ENCODE measurements around the gene LAMC2. TPM values are rescaled to one million over a fixed set of nuclear protein-coding genes. Genes with fewer than 3 reads are reported as not detected.

The LAMC2 gene
- total and polyA plus RNA-seq, 9 donors = 0.47 to 33.7 (median 2.9) TPM

- Histone ChIP-seq H3K4me3 (no peak overlapping the region), H3K27ac (no peak overlapping the region), H3K4me1 (ENCODE audit: insufficient read depth) (peaks cover 1% of the 10 kb centered on the region), H3K9me3 (no peaks in the 10 kb centered on the region), H3K27me3 (no peaks in the 10 kb centered on the region), H3K36me3 (no peaks in the 10 kb centered on the region)
- TF ChIP-seq POLR2A (IDR thresholded peaks at IDR 0.05) (no peak), EP300 (IDR thresholded peaks at IDR 0.05) (no peak)
- TF ChIP-seq, protein P1, sequence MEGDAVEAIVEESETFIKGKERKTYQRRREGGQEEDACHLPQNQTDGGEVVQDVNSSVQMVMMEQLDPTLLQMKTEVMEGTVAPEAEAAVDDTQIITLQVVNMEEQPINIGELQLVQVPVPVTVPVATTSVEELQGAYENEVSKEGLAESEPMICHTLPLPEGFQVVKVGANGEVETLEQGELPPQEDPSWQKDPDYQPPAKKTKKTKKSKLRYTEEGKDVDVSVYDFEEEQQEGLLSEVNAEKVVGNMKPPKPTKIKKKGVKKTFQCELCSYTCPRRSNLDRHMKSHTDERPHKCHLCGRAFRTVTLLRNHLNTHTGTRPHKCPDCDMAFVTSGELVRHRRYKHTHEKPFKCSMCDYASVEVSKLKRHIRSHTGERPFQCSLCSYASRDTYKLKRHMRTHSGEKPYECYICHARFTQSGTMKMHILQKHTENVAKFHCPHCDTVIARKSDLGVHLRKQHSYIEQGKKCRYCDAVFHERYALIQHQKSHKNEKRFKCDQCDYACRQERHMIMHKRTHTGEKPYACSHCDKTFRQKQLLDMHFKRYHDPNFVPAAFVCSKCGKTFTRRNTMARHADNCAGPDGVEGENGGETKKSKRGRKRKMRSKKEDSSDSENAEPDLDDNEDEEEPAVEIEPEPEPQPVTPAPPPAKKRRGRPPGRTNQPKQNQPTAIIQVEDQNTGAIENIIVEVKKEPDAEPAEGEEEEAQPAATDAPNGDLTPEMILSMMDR (IDR thresholded peaks at IDR 0.05) = no peak
- no peak for DNase-seq
- 88 to 92% (median 90%) methylated on average over 3 of the region's 3 CpGs for WGBS, 3 donors
- intact Hi-C loops (cut with DNase I) = loop anchor here in 1 of 4 donors (10.0 kb wide), 1 partner anchor 350 kb away; no protein-coding TSS in a partner anchor
Observed at GRCh38 chr1:183274836-183275235, 88.8 kb downstream of the LAMC2 start.

DNA sequence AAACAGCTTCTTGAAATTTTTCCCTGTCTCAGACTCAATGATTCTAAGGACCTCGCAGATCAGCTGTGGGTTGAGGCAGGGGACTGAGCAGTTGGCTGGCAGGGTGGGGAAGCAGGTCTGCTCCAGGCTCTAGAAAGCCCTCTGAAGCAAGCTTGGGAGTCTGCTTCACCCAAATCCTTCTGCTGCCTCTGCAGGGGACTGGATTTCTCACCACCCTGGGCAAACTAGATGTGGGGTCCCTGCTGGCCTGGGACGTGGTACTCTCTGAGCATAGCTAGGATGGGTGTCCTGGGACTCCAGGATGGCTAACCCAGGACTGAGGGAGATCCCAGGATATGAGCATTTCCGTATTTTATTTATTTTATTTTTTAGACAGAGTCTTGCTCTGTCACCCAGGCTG, 89.3 kb downstream of the LAMC2 start:
- Histone ChIP-seq H3K36me3 (no peaks in the 10 kb centered on the region), H3K4me1 (ENCODE audit: insufficient read depth) (peaks cover 1% of the 10 kb centered on the region), H3K9me3 (no peaks in the 10 kb centered on the region), H3K4me3 (no peak overlapping the region), H3K27me3 (no peaks in the 10 kb centered on the region), H3K27ac (no peak overlapping the region)
- intact Hi-C loops (cut with DNase I) = loop anchor here in 1 of 4 donors (10.0 kb wide), 1 partner anchor 349 kb away; no protein-coding TSS in a partner anchor
- WGBS, 3 donors = 92 to 98% (median 92%) methylated on average over 3 of the region's 3 CpGs
- no peak for TF ChIP-seq EP300 (IDR thresholded peaks at IDR 0.05)
- TF ChIP-seq POLR2A (IDR thresholded peaks at IDR 0.05) = no peak
- TF ChIP-seq, protein P1 (IDR thresholded peaks at IDR 0.05) = no peak
- no peak for DNase-seq

DNA sequence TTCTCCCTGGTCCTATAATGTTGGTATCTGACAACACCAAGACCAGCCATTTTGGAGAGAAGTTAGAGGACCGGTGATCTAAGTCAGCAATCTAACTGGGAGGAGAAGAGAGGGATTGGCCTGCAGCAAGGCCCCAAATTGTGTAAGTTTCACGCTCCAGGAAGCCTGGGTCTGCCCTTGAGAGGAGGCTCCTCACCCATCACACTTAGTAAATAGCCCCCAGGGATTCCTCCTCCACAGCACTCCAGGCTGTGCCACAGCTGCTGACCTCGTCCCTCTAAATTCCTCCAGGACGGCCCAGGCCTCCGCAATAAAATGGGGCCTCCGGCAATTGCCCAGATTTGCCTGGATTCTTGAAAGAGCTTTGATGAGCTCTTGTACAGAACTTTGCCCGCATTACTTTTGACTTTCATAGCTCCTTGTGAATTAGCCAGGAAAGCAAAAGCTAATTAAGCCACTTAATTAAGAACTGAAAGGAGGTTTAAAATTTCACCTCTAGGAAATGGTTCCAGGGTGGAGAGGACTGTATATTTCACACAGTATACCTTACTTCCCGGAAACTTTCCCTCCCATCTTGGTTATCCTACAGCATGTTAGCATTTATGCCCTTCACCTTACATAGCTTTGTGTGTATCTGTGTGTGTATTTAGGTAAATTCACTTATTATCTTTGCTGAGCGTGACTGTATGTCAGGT, 90.5 kb downstream of the LAMC2 start:
- WGBS, 3 donors = 86 to 93% (median 87%) methylated on average over 9 of the region's 9 CpGs
- intact Hi-C loops (cut with DNase I) = loop anchor here in 1 of 4 donors (10.0 kb wide), 1 partner anchor 348 kb away; no protein-coding TSS in a partner anchor
- no peaks in the 10 kb centered on the region for H3K36me3 ChIP-seq
- H3K27me3 ChIP-seq = no peaks in the 10 kb centered on the region
- no peak overlapping the region for H3K4me3 ChIP-seq
- no peaks in the 10 kb centered on the region for H3K9me3 ChIP-seq
- no peak for TF ChIP-seq POLR2A (IDR thresholded peaks at IDR 0.05)
- TF ChIP-seq, protein P1 (IDR thresholded peaks at IDR 0.05) = no peak
- TF ChIP-seq EP300 (IDR thresholded peaks at IDR 0.05) = no peak
- H3K27ac ChIP-seq = no peak overlapping the region
- H3K4me1 ChIP-seq (ENCODE audit: insufficient read depth) = no peaks in the 10 kb centered on the region
- no peak for DNase-seq

DNA sequence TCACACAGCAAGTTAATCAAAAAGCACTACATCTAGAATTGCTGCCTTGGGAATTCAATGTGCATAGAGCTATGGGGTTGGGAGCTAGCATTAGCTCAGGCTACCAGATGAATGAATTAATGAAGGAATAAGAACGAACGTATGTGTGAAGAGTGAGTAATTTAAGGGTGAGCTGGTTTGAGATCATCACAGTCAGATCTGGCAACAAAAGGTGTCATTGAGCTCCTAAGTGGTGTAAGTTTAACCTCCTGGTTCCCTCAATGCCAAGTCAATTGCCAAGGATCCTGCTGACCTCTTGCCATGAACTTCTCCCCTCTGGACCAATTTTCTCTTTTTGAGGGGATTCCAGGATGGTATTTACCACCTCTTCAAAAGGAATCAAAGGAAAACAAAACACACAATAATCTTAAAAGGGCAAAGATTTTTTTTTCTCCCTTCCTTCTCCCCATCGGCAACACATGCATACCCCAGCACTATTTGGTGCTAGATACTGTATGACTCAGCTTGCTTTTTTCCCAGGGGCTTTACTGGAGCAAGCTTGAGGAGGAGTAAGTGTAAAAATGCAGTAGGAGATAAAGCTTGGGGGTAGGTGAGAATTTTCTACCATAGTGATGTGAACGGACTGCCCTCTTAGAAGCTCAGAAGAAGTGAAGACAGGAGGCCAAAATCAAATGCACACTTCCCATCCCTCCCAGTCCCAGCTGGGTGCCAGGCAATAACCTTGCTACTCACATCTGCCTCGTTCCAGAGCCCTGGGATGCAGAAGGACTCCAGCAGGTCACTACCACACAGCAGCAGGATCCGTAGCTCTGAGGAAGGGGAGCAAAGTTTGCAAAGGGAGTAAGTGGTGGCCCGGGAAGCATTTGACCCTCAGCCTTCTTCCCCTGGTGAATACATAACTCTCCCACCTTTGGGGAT, 92.0 kb downstream of the LAMC2 start:
- intact Hi-C loops (cut with DNase I) = loop anchor here in 1 of 4 donors (10.0 kb wide), 1 partner anchor 347 kb away; no protein-coding TSS in a partner anchor
- Histone ChIP-seq H3K4me1 (ENCODE audit: insufficient read depth) (peaks cover 7% of the 10 kb centered on the region), H3K36me3 (no peaks in the 10 kb centered on the region), H3K27me3 (no peaks in the 10 kb centered on the region), H3K4me3 (no peak overlapping the region), H3K27ac (no peak overlapping the region), H3K9me3 (no peaks in the 10 kb centered on the region)
- DNase-seq = no peak
- TF ChIP-seq, protein P1 (IDR thresholded peaks at IDR 0.05) = no peak
- TF ChIP-seq POLR2A (IDR thresholded peaks at IDR 0.05) (no peak), EP300 (IDR thresholded peaks at IDR 0.05) (no peak)
- 43 to 48% (median 45%) methylated on average over 7 of the region's 7 CpGs for WGBS, 3 donors

Data from ovary (tissue), 9 donors.